ENCODE results near the gene FAF1.

- TF ChIP-seq CTCF (IDR thresholded peaks at IDR 0.05) (peak in 1 of 3 donors; percentile 13), POLR2A (IDR thresholded peaks at IDR 0.05) (no peak)
Observed at GRCh38 chr1:50967416-50968157, 7.5 kb upstream of the FAF1 start.

All from ovary (tissue), 3 donors.